Fibroblast of skin of right biceps (primary cell): ENCODE data around the gene SLC10A7.

Experiments used
- DNase-seq: peaks from one replicate; pipeline ENCODE4 v3.0.0-alpha.2; 2013

The SLC10A7 gene

DNA sequence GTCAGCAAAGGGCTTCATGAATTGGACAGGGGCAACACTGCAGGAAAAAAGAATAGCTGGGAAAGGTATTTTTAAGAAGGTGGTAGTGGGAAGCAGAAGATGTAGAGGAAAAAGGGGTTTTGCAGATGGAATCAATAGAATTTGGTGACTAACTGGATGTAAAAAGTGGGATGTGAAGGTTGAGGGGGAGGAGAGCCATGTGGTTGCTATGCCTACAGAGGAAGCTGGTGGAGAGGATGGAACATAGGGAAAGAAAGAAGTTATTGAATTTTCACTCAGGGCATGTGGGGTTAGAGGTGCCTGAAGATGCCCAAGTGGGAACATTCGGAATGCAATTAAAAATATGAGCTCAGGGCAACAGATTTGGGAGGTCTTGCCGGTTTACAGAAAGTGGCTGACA, 274.4 kb downstream of the SLC10A7 start:
- no peak for DNase-seq

DNA sequence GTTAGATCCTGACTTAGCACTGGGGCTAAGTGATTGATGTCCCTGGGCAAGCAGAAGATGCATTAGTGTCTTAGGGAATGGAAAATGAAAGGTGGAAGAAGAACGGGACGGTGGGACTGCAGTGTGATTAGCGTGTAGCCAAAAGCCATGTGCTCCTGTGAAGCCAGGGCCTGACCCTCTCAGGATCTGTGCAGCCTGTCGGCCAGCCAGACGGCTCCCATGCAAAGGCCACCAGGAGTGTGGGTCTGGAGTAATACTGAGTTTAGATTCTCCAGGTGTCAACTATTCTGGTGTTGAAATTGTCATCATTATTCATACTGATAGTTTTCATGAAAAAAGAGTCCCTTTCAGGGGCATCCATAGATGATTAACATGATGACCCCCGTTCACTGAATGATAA, 275.4 kb downstream of the SLC10A7 start:
- DNase-seq, result no peak

GRCh38 chr4:146245850-146246249, 275.9 kb downstream of the SLC10A7 start:
- peak; percentile 63 for DNase-seq

DNA sequence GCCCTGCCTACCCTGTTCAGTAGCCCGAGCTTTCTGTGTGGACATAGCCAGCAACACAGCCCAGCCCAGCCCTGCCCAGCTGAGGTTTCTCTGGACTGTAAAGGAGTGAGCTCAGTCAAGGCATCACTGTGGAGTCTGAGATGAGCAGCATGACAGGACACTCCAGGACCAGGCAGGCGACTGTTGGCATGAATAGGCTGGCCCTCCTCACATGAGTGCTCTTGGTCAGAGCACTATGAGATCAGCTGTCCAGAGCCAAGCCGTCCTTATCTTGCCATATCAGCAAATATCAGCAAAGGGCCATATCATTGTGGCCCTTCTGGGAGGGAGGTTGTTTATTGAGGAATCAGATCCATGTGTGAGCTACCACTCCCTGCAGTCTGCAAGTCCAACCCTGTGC, 276.5 kb downstream of the SLC10A7 start:
- no peak for DNase-seq

- DNase-seq, result no peak
These were observed 277.2 kb downstream of the SLC10A7 start for GRCh38 chr4:146244496-146244895.

DNA sequence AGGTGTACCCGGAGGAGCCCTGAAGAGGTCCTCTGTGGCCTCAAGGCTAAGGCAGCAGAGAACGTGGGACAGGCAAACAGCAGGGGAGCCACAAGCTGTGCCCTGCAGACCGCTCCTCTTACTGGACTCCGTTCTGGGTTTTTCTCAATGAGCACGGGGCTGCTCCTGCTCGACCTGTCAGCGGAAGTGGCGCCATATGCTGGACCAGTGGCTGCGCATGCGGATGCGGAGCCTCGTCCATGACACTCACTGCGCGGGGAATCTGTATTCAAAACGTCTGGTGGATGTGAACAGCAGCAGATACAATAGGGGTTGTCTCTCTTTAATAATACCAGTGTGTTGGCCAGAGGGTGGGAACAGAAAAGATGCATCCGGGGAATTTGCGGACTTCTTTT, 277.9 kb downstream of the SLC10A7 start:
- no peak for DNase-seq

- DNase-seq, result peak; percentile 62
These were observed 278.4 kb downstream of the SLC10A7 start for GRCh38 chr4:146243141-146243882.

DNA sequence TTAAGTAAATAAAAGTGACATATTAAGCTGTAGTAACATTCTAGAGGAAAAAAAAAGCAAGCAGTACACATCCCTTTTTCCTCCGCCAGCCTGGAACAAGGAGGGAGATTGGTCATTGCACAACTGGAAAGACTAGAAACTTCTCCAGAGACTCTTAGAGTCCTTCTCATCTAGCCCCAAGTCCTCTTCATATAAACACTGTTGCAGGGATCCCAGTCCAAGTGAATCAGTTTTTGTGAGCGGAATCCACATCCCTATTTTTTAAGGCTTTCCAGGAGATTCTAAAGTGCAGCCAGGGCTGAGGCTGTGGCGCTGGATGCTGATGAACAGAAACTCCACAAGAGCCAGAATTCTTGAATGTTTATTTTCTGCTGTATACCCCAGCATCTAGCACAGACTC, 283.6 kb downstream of the SLC10A7 start:
- DNase-seq, result no peak

GRCh38 chr4:146237092-146237491, 284.6 kb downstream of the SLC10A7 start:
- DNase-seq, result no peak

DNA sequence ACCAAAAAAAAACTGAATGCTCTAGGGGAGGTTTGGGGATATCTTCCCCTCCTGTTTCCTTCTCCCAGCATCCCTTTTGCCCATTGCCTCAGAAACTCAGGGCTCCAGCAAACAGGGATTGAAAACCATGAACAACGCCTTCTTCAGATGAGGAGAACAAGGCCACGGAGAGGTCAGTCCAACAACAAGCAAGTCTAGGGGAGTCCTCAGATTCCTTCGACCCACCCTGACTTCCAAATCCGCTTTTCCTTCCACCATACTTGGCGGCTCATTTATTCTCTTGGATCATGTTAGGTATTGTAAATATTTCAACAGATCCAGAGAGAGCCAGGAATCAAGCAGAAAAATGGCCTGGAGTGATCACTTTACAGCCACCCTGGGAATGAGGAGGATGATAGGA, 285.5 kb downstream of the SLC10A7 start:
- no peak for DNase-seq

GRCh38 chr4:146235654-146236177, 286.0 kb downstream of the SLC10A7 start:
- peak; percentile 35 for DNase-seq

GRCh38 chr4:146232131-146232722, 289.5 kb downstream of the SLC10A7 start:
- no peak for DNase-seq

GRCh38 chr4:146229406-146229805, 292.3 kb downstream of the SLC10A7 start:
- DNase-seq, result no peak

DNA sequence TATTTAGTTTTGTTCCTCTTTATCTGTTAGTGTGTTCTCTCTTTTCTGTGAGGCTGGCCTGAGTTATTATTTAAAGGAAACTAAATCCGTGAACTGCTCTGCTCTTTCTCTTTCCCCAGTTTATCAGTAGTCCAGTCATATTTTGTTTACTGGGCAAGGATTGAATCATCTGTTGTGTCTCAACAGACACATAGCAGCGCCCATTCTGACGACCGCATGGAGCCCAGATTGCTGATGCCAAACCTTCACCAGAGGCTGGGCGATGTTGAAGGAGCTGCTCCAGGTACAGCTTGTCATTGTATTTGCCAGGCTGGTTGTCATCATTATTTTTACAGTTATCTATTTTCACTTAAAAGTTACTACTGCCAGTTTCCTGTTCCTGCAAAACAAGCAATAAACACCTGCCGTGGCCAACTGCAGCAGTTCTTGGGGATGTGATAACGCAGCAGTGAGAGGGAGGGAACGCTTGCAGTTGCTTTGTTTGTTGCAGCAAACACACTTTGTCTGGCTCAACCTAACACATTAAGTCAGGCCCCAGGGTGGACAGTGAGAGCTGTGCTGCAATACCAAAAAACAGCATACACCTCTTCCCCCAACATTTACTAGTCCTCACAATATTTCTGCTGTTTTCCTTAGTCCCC, 297.3 kb downstream of the SLC10A7 start:
- no peak for DNase-seq

GRCh38 chr4:146222313-146222712, 299.4 kb downstream of the SLC10A7 start:
- peak; percentile 69 for DNase-seq

DNA sequence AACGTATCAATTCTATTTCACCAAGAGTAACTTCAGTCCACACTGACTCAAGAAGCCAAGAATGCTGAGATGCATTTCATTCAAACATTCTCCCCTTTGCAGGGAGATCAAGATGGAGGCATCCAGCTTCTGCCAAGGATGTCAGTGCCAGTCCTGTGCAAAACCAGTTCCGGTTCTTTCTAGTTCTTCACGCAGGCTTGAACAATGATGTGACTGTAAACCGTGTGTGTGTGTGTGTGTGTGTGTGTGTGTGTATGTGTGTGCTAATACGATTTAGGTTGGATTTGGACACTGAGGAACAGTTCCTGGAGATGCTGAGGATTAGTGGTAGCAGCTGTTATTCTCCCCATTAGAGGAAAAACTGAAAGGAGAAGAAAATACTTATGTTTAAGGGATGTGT, 307.5 kb downstream of the SLC10A7 start, which contains the start of gene REELD1:
REELD1 (plus strand) TSS at position 301 of the 400 bp plus-strand sequence. CDS start 2,415 bp downstream, outside the sequence.
- DNase-seq, result no peak

- no peak for DNase-seq
These were observed 309.0 kb downstream of the SLC10A7 start for GRCh38 chr4:146212781-146213180.

- DNase-seq, result no peak
These were observed 310.3 kb downstream of the SLC10A7 start for GRCh38 chr4:146211440-146211839.

GRCh38 chr4:146210890-146211289, 310.9 kb downstream of the SLC10A7 start:
- DNase-seq, result no peak

- DNase-seq, result no peak
These were observed 314.3 kb downstream of the SLC10A7 start for GRCh38 chr4:146207410-146207809.
